PC-3 (cell line): Measurements from ENCODE around the gene GRIN2A. TPM values are rescaled to one million over a fixed set of nuclear protein-coding genes. Genes with fewer than 3 reads are reported as not detected.

ENCODE experiments used
- ATAC-seq: fragments of 200-7000 bp; cut with Tn5 transposase; 2 replicates; pipeline ENCODE4 v1.9.1; 2020; ENCODE audit warnings: mild to moderate bottlenecking, moderate library complexity
- BruUV-seq: library from RNA; stranded (reverse); fragments of 400-500 nt; replicated peaks from 2 replicates; lab custom pipeline; 2021; lab: Mats Ljungman, UMichigan
- CTCF ChIA-PET: fragments of 300-600 bp; sonication (Branson Sonifier 250); formaldehyde crosslinking; loops from one replicate; lab custom pipeline; 2022; ENCODE audit warnings: antibody characterized with exemption; lab: Charles Lee
- POLR2A ChIA-PET: fragments of 300-600 bp; sonication (Branson Sonifier 250); formaldehyde crosslinking; loops from one replicate; lab custom pipeline; 2022; ENCODE audit warnings: antibody characterized with exemption; ENCODE audit not compliant: unreplicated experiment; lab: Charles Lee
- DNase-seq: peaks from one replicate; pipeline ENCODE4 v3.0.0-alpha.2; 2015
- H2AFZ ChIP-seq: fragments of 300-600 bp; sonication (generic); 2 replicates; pipeline ENCODE4 v1.6.0; 2016; ENCODE audit warnings: antibody characterized with exemption, low read length
- H3F3A ChIP-seq: fragments of 300-600 bp; sonication (generic); one replicate; pipeline ENCODE4 v1.6.0; 2017; ENCODE audit warnings: antibody characterized with exemption, low read length, control low read depth, mild to moderate bottlenecking; ENCODE audit not compliant: unreplicated experiment
- H3K27ac ChIP-seq: fragments of 300-600 bp; sonication (generic); 2 replicates; pipeline ENCODE4 v1.5.1; 2016; ENCODE audit warnings: mild to moderate bottlenecking, low read length
- H3K27me3 ChIP-seq: fragments of 300-600 bp; sonication (generic); 2 replicates; pipeline ENCODE4 v1.6.1; 2016; ENCODE audit warnings: low read length, mixed read lengths
- H3K36me3 ChIP-seq: fragments of 300-600 bp; sonication (generic); 2 replicates; pipeline ENCODE4 v1.6.1; 2016; ENCODE audit warnings: low read depth, mixed run types, low read length, mixed read lengths
- H3K4me1 ChIP-seq: fragments of 300-600 bp; sonication (generic); 2 replicates; pipeline ENCODE4 v1.5.1; 2016; ENCODE audit warnings: low read length; ENCODE audit not compliant: insufficient read depth
- H3K4me2 ChIP-seq: fragments of 300-600 bp; sonication (generic); 2 replicates; pipeline ENCODE4 v1.6.0; 2016; ENCODE audit warnings: low read length
- H3K4me3 ChIP-seq: fragments of 300-600 bp; sonication (generic); 2 replicates; pipeline ENCODE4 v1.5.1; 2016; ENCODE audit warnings: mild to moderate bottlenecking, low read length, mixed read lengths
- H3K79me2 ChIP-seq: fragments of 300-600 bp; sonication (generic); 2 replicates; pipeline ENCODE4 v1.6.1; 2017; ENCODE audit warnings: low read length, mixed read lengths
- H3K9ac ChIP-seq: fragments of 300-600 bp; sonication (generic); 2 replicates; pipeline ENCODE4 v1.6.0; 2016; ENCODE audit warnings: mild to moderate bottlenecking, low read length
- H3K9me2 ChIP-seq: fragments of 300-600 bp; sonication (generic); replicated peaks from 2 replicates; pipeline ENCODE4 v1.6.1; 2016; ENCODE audit warnings: mixed run types, low read length, mixed read lengths
- H3K9me3 ChIP-seq: fragments of 300-600 bp; sonication (generic); 2 replicates; pipeline ENCODE4 v1.6.1; 2016; ENCODE audit warnings: low read length, mixed read lengths
- H4K20me1 ChIP-seq: fragments of 300-600 bp; sonication (generic); 2 replicates; pipeline ENCODE4 v1.6.1; 2016; ENCODE audit warnings: low read length, mixed read lengths
- EZH2 ChIP-seq: fragments of 300-600 bp; sonication (generic); IDR thresholded peaks from one replicate; pipeline ENCODE4 v1.6.1; 2017; ENCODE audit warnings: antibody characterized with exemption, mild to moderate bottlenecking, low read length; ENCODE audit not compliant: unreplicated experiment
- EZH2phosphoT487 ChIP-seq: fragments of 300-600 bp; sonication (generic); IDR thresholded peaks from 2 replicates; pipeline ENCODE4 v1.6.1; 2018; ENCODE audit warnings: mild to moderate bottlenecking, antibody characterized with exemption, low read length, borderline replicate concordance
- intact Hi-C: fragments of 100-400 bp; cut with micrococcal nuclease; formaldehyde crosslinking; loops from 2 replicates; pipeline ENCODE4 v1.9.0; 2023
- total RNA-seq: library from RNA; depleted of rRNA; stranded (reverse); fragments of >200 nt; gene quantifications from 2 replicates; pipeline ENCODE4 v1.2.3, GENCODE V29; 2014
- TF ChIP-seq, protein P1 (sequence below): fragments of 300-600 bp; sonication (generic); conservative IDR thresholded peaks from 2 replicates; pipeline ENCODE4 v1.5.1; 2017; ENCODE audit warnings: antibody characterized with exemption, low read depth, mild to moderate bottlenecking, low read length

GRIN2A gene
- total RNA-seq, 1 experiment from 2014 or later = 0.04 TPM

DNA sequence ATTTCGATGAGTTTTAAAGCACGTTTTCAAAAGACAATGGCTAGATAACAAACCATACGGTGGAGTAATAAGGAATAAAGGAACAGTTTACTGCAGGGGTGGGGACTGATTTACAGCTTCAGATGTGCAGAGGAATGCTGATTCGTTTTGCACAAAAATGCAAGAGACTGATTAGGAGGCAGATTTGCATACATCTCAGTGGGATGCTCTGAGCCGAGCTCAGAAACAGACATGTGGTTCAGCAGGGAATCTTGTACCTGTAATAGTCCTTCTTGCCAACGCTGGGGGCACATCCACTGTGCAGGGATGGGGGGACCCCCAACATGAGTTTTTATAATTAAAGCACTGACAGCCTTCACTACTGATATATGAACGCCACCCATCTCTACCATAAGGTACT lies 308.0 kb downstream of the GRIN2A start:
- peaks cover 5% of the 10 kb centered on the region; the same call in 1 of the 2 replicates for H3K4me1 ChIP-seq
- no peak for ATAC-seq
- DNase-seq = no peak
- BruUV-seq = no TSS peak
- no peaks in the 10 kb centered on the region for H3K36me3 ChIP-seq
- no peak for TF ChIP-seq EZH2phosphoT487
- TF ChIP-seq, protein P1, sequence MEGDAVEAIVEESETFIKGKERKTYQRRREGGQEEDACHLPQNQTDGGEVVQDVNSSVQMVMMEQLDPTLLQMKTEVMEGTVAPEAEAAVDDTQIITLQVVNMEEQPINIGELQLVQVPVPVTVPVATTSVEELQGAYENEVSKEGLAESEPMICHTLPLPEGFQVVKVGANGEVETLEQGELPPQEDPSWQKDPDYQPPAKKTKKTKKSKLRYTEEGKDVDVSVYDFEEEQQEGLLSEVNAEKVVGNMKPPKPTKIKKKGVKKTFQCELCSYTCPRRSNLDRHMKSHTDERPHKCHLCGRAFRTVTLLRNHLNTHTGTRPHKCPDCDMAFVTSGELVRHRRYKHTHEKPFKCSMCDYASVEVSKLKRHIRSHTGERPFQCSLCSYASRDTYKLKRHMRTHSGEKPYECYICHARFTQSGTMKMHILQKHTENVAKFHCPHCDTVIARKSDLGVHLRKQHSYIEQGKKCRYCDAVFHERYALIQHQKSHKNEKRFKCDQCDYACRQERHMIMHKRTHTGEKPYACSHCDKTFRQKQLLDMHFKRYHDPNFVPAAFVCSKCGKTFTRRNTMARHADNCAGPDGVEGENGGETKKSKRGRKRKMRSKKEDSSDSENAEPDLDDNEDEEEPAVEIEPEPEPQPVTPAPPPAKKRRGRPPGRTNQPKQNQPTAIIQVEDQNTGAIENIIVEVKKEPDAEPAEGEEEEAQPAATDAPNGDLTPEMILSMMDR = no peak
- TF ChIP-seq EZH2 = no peak
- ChIA-PET CTCF (no interaction called here), POLR2A (no interaction called here)
- intact Hi-C loops = no loop called here
- H3K9me3 ChIP-seq = no peaks in the 10 kb centered on the region
- H3F3A ChIP-seq = no peaks in the 10 kb centered on the region
- no peak overlapping the region for H3K27ac ChIP-seq
- H3K9ac ChIP-seq = no peak overlapping the region
- H3K79me2 ChIP-seq = no peaks in the 10 kb centered on the region
- H4K20me1 ChIP-seq = no peaks in the 10 kb centered on the region
- H2AFZ ChIP-seq = no peak overlapping the region
- no peaks in the 10 kb centered on the region for H3K9me2 ChIP-seq
- H3K4me2 ChIP-seq = no peak overlapping the region
- no peaks in the 10 kb centered on the region for H3K27me3 ChIP-seq
- H3K4me3 ChIP-seq = no peak overlapping the region

DNA sequence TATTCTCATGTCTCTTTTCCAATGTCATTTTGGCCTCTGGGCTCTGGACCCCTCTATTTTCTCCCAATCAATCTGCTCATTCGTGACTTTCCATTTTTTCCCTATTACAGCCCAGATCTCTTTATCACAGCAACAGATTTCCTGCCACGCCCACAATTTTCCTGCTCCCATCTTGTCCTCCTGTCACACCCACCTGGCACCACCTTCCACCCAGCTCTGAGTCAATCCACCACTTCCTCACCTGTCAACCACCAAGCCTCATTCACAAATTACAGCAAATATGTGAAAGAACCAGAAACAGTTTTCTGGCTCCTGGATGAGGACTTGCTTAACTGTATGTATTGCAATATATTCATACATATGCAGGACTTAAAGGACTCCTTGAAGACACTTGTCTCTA lies 311.3 kb downstream of the GRIN2A start:
- no peak for ATAC-seq
- intact Hi-C loops = no loop called here
- Histone ChIP-seq H4K20me1 (no peaks in the 10 kb centered on the region), H3K4me3 (no peak overlapping the region), H3K36me3 (no peaks in the 10 kb centered on the region), H3K27me3 (no peaks in the 10 kb centered on the region), H3K27ac (no peak overlapping the region), H2AFZ (no peak overlapping the region), H3K4me2 (peak overlapping the region; percentile 26; the same call in 1 of the 2 replicates), H3K9me2 (no peaks in the 10 kb centered on the region), H3K4me1 (peaks cover 5% of the 10 kb centered on the region; the same call in 1 of the 2 replicates), H3K79me2 (no peaks in the 10 kb centered on the region), H3K9ac (no peak overlapping the region), H3F3A (no peaks in the 10 kb centered on the region), H3K9me3 (no peaks in the 10 kb centered on the region)
- CTCF ChIA-PET = no interaction called here
- POLR2A ChIA-PET = no interaction called here
- TF ChIP-seq EZH2phosphoT487 = no peak
- DNase-seq = peak; percentile 70
- BruUV-seq = no TSS peak

DNA sequence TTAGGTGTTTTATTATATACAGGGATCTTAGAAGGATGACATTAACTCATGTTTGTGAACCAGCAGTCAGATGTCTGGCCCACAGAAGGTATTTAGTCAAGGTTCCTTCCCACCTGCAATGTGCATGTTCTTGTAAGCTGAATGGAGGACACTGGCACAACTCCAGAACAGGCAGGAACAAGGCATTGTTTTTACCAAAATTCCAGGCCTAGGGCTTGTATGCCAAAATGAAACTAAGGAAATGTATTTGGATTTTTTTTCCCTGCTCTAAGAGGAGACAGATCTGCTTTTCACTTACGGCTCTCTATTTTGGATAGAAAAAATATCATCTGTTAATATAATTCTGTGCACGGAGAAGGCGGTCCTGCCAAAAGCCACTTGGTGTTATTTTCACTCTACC lies 312.5 kb downstream of the GRIN2A start:
- Histone ChIP-seq H3K36me3 (no peaks in the 10 kb centered on the region), H3K27me3 (no peaks in the 10 kb centered on the region), H2AFZ (no peak overlapping the region), H3K4me3 (no peak overlapping the region), H3K9me3 (no peaks in the 10 kb centered on the region), H3K4me1 (peaks cover 5% of the 10 kb centered on the region; the same call in 1 of the 2 replicates), H3K79me2 (no peaks in the 10 kb centered on the region), H3K9ac (no peak overlapping the region), H3K27ac (no peak overlapping the region), H3F3A (no peaks in the 10 kb centered on the region), H3K4me2 (no peak overlapping the region), H4K20me1 (no peaks in the 10 kb centered on the region), H3K9me2 (no peaks in the 10 kb centered on the region)
- ChIA-PET POLR2A (no interaction called here), CTCF (no interaction called here)
- no peak for ATAC-seq
- TF ChIP-seq, protein P1 = no peak
- no peak for TF ChIP-seq EZH2
- no peak for TF ChIP-seq EZH2phosphoT487
- intact Hi-C loops = no loop called here
- no TSS peak for BruUV-seq
- no peak for DNase-seq
